ENCODE data around the gene HOXA11. TPM values are rescaled to one million over a fixed set of nuclear protein-coding genes. Genes with fewer than 3 reads are reported as not detected.
A peak's percentile ranks its signal among the peaks of the same experiment; 100 is the strongest.

Gene HOXA11
- total and polyA plus RNA-seq, 4 experiments from 2014 or later, result not detected

- Histone ChIP-seq H3K27ac (ENCODE audit: low read depth, low read length) (no peak overlapping the region), H3K9me3 (ENCODE audit: control insufficient read depth in 1 of 2, low read length in 2 of 2) (no peaks in the 10 kb centered on the region), H3K4me1 (ENCODE audit: insufficient read depth, low read length) (peaks cover 75% of the 10 kb centered on the region), H3K27me3 (ENCODE audit: insufficient read depth, low read length) (peaks cover 91% of the 10 kb centered on the region), H3K36me3 (ENCODE audit: insufficient read depth, low read length) (no peaks in the 10 kb centered on the region), H3K4me3 (ENCODE audit: low read length in 2 of 2) (peak overlapping the region; percentile 15 to 39)
- ChIA-PET POLR2A (ENCODE audit: partially characterized antibody) (interaction anchor here (1.3 to 1.7 kb wide), 3 partner anchors 9 to 11 kb away, joined by 3 to 7 read pairs (median 4); partner anchors contain the start of gene HOXA13), CTCF (ENCODE audit: partially characterized antibody) (interaction anchor here (1.5 to 4.9 kb wide), 3 partner anchors 10 to 27 kb away, joined by 3 to 38 read pairs (median 15); no protein-coding TSS in a partner anchor)
- intact Hi-C loops (cut with micrococcal nuclease), result no loop called here
- Mint-ChIP-seq H3K4me1 (peaks cover 32 to 85% (median 54%) of the 10 kb centered on the region in 4 donors), H3K36me3 (peaks cover 0 to 1% of the 10 kb centered on the region in 2 donors), H3K27ac (peak overlapping the region in 4 of 7 donors; percentile 43 to 89 (median 70)), H3K9me3 (peaks cover 0 to 13% (median 1%) of the 10 kb centered on the region in 8 donors), H3K27me3 (peaks cover 74 to 79% of the 10 kb centered on the region in 2 donors), H3K4me3 (peak overlapping the region; percentile 67 to 85 (median 70))
- no peak for DNase-seq
These were observed 3.6 kb upstream of the HOXA11 start for GRCh38 chr7:27188386-27189294.

- Mint-ChIP-seq H3K27ac (peak overlapping the region in 4 of 7 donors; percentile 15 to 89 (median 57)), H3K9me3 (peaks cover 0 to 13% (median 1%) of the 10 kb centered on the region in 8 donors), H3K4me1 (peaks cover 31 to 81% (median 50%) of the 10 kb centered on the region in 4 donors), H3K27me3 (peaks cover 74 to 78% of the 10 kb centered on the region in 2 donors), H3K4me3 (peak overlapping the region; percentile 67 to 85 (median 72)), H3K36me3 (peaks cover 0 to 1% of the 10 kb centered on the region in 2 donors)
- ChIA-PET POLR2A (ENCODE audit: partially characterized antibody) (interaction anchor here (1.3 to 3.1 kb wide), 6 partner anchors 8 to 21 kb away, joined by 3 to 9 read pairs (median 6); partner anchors contain the start of gene HOXA13), CTCF (ENCODE audit: partially characterized antibody) (interaction anchor here (0.9 to 4.9 kb wide), 8 partner anchors 8 to 823 kb away, joined by 3 to 38 read pairs (median 6); no protein-coding TSS in a partner anchor)
- H3K4me1 ChIP-seq (ENCODE audit: insufficient read depth, low read length), result peaks cover 72% of the 10 kb centered on the region
- H3K4me3 ChIP-seq (ENCODE audit: low read length in 2 of 2), result peak overlapping the region in 1 of 2 donors; percentile 15
- no peak for DNase-seq
- no peaks in the 10 kb centered on the region for H3K36me3 ChIP-seq (ENCODE audit: insufficient read depth, low read length)
- no peaks in the 10 kb centered on the region for H3K9me3 ChIP-seq (ENCODE audit: control insufficient read depth in 1 of 2, low read length in 2 of 2)
- no peak overlapping the region for H3K27ac ChIP-seq (ENCODE audit: low read depth, low read length)
- intact Hi-C loops (cut with micrococcal nuclease), result no loop called here
- H3K27me3 ChIP-seq (ENCODE audit: insufficient read depth, low read length), result peaks cover 91% of the 10 kb centered on the region
These were observed 2.7 kb upstream of the HOXA11 start for GRCh38 chr7:27187475-27188385.

- no peak overlapping the region for H3K27ac ChIP-seq (ENCODE audit: low read depth, low read length)
- Mint-ChIP-seq H3K9me3 (peaks cover 0 to 11% (median 1%) of the 10 kb centered on the region in 8 donors), H3K27ac (peak overlapping the region in 4 of 7 donors; percentile 15 to 89 (median 58)), H3K4me3 (peak overlapping the region in 7 of 8 donors; percentile 21 to 88 (median 76)), H3K27me3 (peaks cover 73 to 78% of the 10 kb centered on the region in 2 donors), H3K36me3 (peaks cover 0 to 1% of the 10 kb centered on the region in 2 donors), H3K4me1 (peaks cover 28 to 77% (median 44%) of the 10 kb centered on the region in 4 donors)
- intact Hi-C loops (cut with micrococcal nuclease), result no loop called here
- H3K4me3 ChIP-seq (ENCODE audit: low read length in 2 of 2), result no peak overlapping the region
- ChIA-PET POLR2A (ENCODE audit: partially characterized antibody) (interaction anchor here (1.0 to 3.1 kb wide), 5 partner anchors 9 to 987 kb away, joined by 3 to 9 read pairs (median 7); partner anchors contain the start of gene HOXA13), CTCF (ENCODE audit: partially characterized antibody) (interaction anchor here (0.9 to 4.9 kb wide), 8 partner anchors 8 to 822 kb away, joined by 3 to 38 read pairs (median 6); no protein-coding TSS in a partner anchor)
- H3K27me3 ChIP-seq (ENCODE audit: insufficient read depth, low read length), result peaks cover 90% of the 10 kb centered on the region
- H3K36me3 ChIP-seq (ENCODE audit: insufficient read depth, low read length), result no peaks in the 10 kb centered on the region
- DNase-seq, result no peak
- H3K9me3 ChIP-seq (ENCODE audit: control insufficient read depth in 1 of 2, low read length in 2 of 2), result no peaks in the 10 kb centered on the region
- H3K4me1 ChIP-seq (ENCODE audit: insufficient read depth, low read length), result peaks cover 65% of the 10 kb centered on the region
These were observed 1.8 kb upstream of the HOXA11 start for GRCh38 chr7:27186668-27187474.

- peaks cover 28 to 70% (median 44%) of the 10 kb centered on the region in 4 donors for H3K4me1 Mint-ChIP-seq
- ChIA-PET CTCF (ENCODE audit: partially characterized antibody) (interaction anchor here (1.6 to 4.9 kb wide), 6 partner anchors 8 to 503 kb away, joined by 5 to 38 read pairs (median 8); no protein-coding TSS in a partner anchor), POLR2A (ENCODE audit: partially characterized antibody) (interaction anchor here (1.0 to 3.1 kb wide), 5 partner anchors 9 to 986 kb away, joined by 3 to 9 read pairs (median 5); no protein-coding TSS in a partner anchor)
- H3K36me3 ChIP-seq (ENCODE audit: insufficient read depth, low read length), result no peaks in the 10 kb centered on the region
- H3K4me3 Mint-ChIP-seq, result peak overlapping the region; percentile 67 to 88 (median 77)
- peaks cover 0 to 1% of the 10 kb centered on the region in 2 donors for H3K36me3 Mint-ChIP-seq
- H3K4me3 ChIP-seq (ENCODE audit: low read length in 2 of 2), result no peak overlapping the region
- H3K27ac ChIP-seq (ENCODE audit: low read depth, low read length), result no peak overlapping the region
- no peak for DNase-seq
- peaks cover 0 to 11% (median 1%) of the 10 kb centered on the region in 8 donors for H3K9me3 Mint-ChIP-seq
- H3K27ac Mint-ChIP-seq, result peak overlapping the region in 6 of 7 donors; percentile 57 to 89 (median 68)
- H3K9me3 ChIP-seq (ENCODE audit: control insufficient read depth in 1 of 2, low read length in 2 of 2), result no peaks in the 10 kb centered on the region
- peaks cover 59% of the 10 kb centered on the region for H3K4me1 ChIP-seq (ENCODE audit: insufficient read depth, low read length)
- peaks cover 67 to 78% of the 10 kb centered on the region in 2 donors for H3K27me3 Mint-ChIP-seq
- intact Hi-C loops (cut with micrococcal nuclease), result no loop called here
- H3K27me3 ChIP-seq (ENCODE audit: insufficient read depth, low read length), result peaks cover 82% of the 10 kb centered on the region
These were observed 1.0 kb upstream of the HOXA11 start for GRCh38 chr7:27185854-27186667.

GRCh38 chr7:27184337-27185012 is 557 bp downstream of the HOXA11 start:
- Mint-ChIP-seq H3K36me3 (peaks cover 1 to 4% of the 10 kb centered on the region in 2 donors), H3K27ac (peak overlapping the region in 6 of 7 donors; percentile 3 to 89 (median 65)), H3K27me3 (peaks cover 61 to 70% of the 10 kb centered on the region in 2 donors), H3K4me3 (peak overlapping the region; percentile 64 to 88 (median 76)), H3K4me1 (peaks cover 27 to 61% (median 44%) of the 10 kb centered on the region in 4 donors), H3K9me3 (peaks cover 0 to 11% (median 1%) of the 10 kb centered on the region in 8 donors)
- Histone ChIP-seq H3K4me3 (ENCODE audit: low read length in 2 of 2) (peak overlapping the region in 1 of 2 donors; percentile 39), H3K27ac (ENCODE audit: low read depth, low read length) (no peak overlapping the region), H3K9me3 (ENCODE audit: control insufficient read depth in 1 of 2, low read length in 2 of 2) (no peaks in the 10 kb centered on the region), H3K27me3 (ENCODE audit: insufficient read depth, low read length) (peaks cover 77% of the 10 kb centered on the region), H3K36me3 (ENCODE audit: insufficient read depth, low read length) (no peaks in the 10 kb centered on the region), H3K4me1 (ENCODE audit: insufficient read depth, low read length) (peaks cover 60% of the 10 kb centered on the region)
- ChIA-PET CTCF (ENCODE audit: partially characterized antibody) (interaction anchor here (0.5 to 1.6 kb wide), 4 partner anchors 12 to 576 kb away, joined by 3 to 8 read pairs (median 6); no protein-coding TSS in a partner anchor), POLR2A (ENCODE audit: partially characterized antibody) (interaction anchor here (0.6 to 3.1 kb wide), 8 partner anchors 10 to 334 kb away, joined by 3 to 9 read pairs (median 3); partner anchors contain the start of gene HOXA10)
- intact Hi-C loops (cut with micrococcal nuclease), result loop anchor here (1.0 kb wide), 1 partner anchor 11 kb away; no protein-coding TSS in a partner anchor
- peak in 1 of 5 donors; percentile 37 for DNase-seq

Measured in CD4-positive, alpha-beta memory T cell (primary cell).